HG03442 (cell line): ENCODE data around the gene MRTFA.
"Not testable (repeated sequence)": the region's sequence is repeated elsewhere in the genome, so short reads cannot be mapped to it uniquely, and the experiment has no call there.

Experiments
- ATAC-seq: cut with Tn5 transposase; IDR thresholded peaks from one replicate; pipeline ENCODE4 v1.9.1; 2021; ENCODE audit warnings: mild to moderate bottlenecking, moderate library complexity; ENCODE audit not compliant: unreplicated experiment

Gene MRTFA

GRCh38 chr22:40628354-40629042 lies 8.0 kb downstream of the MRTFA start:
- no peak for ATAC-seq

- ATAC-seq, result no peak
These were observed 8.9 kb downstream of the MRTFA start for GRCh38 chr22:40627612-40628011.

- no peak for ATAC-seq
These were observed 9.7 kb downstream of the MRTFA start for GRCh38 chr22:40626851-40627250.

GRCh38 chr22:40625794-40626193 lies 10.7 kb downstream of the MRTFA start:
- ATAC-seq, result not testable (repeated sequence)

- ATAC-seq, result not testable (repeated sequence)
These were observed 11.2 kb downstream of the MRTFA start for GRCh38 chr22:40625281-40625680.

GRCh38 chr22:40624770-40625169 lies 11.7 kb downstream of the MRTFA start:
- ATAC-seq, result no peak

- no peak for ATAC-seq
These were observed 15.0 kb downstream of the MRTFA start for GRCh38 chr22:40621309-40622151.

- no peak for ATAC-seq
These were observed 16.0 kb downstream of the MRTFA start for GRCh38 chr22:40620464-40621046.

GRCh38 chr22:40618400-40618799 lies 18.1 kb downstream of the MRTFA start:
- no peak for ATAC-seq

- no peak for ATAC-seq
These were observed 19.9 kb downstream of the MRTFA start for GRCh38 chr22:40616578-40616977.

- ATAC-seq, result no peak
These were observed 23.5 kb downstream of the MRTFA start for GRCh38 chr22:40613067-40613466.

GRCh38 chr22:40612291-40612751 lies 24.2 kb downstream of the MRTFA start:
- ATAC-seq, result no peak

- no peak for ATAC-seq
These were observed 24.9 kb downstream of the MRTFA start for GRCh38 chr22:40611606-40612005.

GRCh38 chr22:40610329-40610850 lies 26.1 kb downstream of the MRTFA start:
- no peak for ATAC-seq

- no peak for ATAC-seq
These were observed 27.3 kb downstream of the MRTFA start for GRCh38 chr22:40609216-40609615.

GRCh38 chr22:40607506-40607905 lies 29.0 kb downstream of the MRTFA start:
- ATAC-seq, result no peak

- no peak for ATAC-seq
These were observed 30.2 kb downstream of the MRTFA start for GRCh38 chr22:40606306-40606705.

- no peak for ATAC-seq
These were observed 30.8 kb downstream of the MRTFA start for GRCh38 chr22:40605761-40606160.

- no peak for ATAC-seq
These were observed 33.4 kb downstream of the MRTFA start for GRCh38 chr22:40603088-40603605.

GRCh38 chr22:40602231-40602630 lies 34.3 kb downstream of the MRTFA start:
- ATAC-seq, result no peak

GRCh38 chr22:40599731-40600130 lies 36.8 kb downstream of the MRTFA start:
- no peak for ATAC-seq
